LNCAP (cell line): ENCODE data around the gene TUBB3.

Experiments used
- CTCF ChIP-seq: fragments of 450-650 bp; IDR thresholded peaks from 2 replicates; pipeline ENCODE4 v1.5.1; 2017; ENCODE audit warnings: mild to moderate bottlenecking

Gene TUBB3

GRCh38 chr16:89912143-89912542 is 11.0 kb upstream of the TUBB3 start:
- no peak for TF ChIP-seq CTCF

GRCh38 chr16:89912627-89913026 is 10.5 kb upstream of the TUBB3 start:
- no peak for TF ChIP-seq CTCF

GRCh38 chr16:89913408-89914387 is 9.4 kb upstream of the TUBB3 start:
- TF ChIP-seq CTCF = no peak

GRCh38 chr16:89915303-89916232 is 7.6 kb upstream of the TUBB3 start:
- TF ChIP-seq CTCF = no peak

GRCh38 chr16:89917773-89918452 is 5.2 kb upstream of the TUBB3 start:
- no peak for TF ChIP-seq CTCF

- no peak for TF ChIP-seq CTCF
Observed at GRCh38 chr16:89918453-89919347, 4.4 kb upstream of the TUBB3 start, which contains the start of gene MC1R. Gene MC1R, plus strand, starts transcription at chr16:89918862. Its CDS starts 397 bp downstream, at chr16:89919259.
